ENCODE measurements around the gene TDP1.

TDP1 gene

DNA sequence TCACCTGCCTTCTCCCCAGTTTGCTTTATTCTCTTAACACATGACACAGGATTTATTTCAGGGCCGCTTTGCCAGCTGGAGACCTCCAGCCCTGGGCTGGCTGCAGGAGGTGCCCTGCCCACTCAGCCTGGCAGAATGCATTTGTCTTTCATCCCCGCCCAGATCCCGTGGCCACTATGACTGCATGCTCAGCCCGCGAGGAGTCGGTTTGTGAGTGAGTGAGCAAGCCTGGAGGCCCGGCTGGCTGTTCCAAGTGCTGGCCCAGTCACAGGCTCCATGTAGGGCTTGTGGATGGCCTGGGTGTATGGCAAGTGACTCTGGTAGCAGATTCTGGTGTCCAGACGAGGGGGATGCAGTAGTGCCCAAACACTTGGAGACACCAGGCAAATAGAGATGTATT is 2.1 kb downstream of the TDP1 start:
- no peak for ATAC-seq
- TF ChIP-seq ZC3H10 (CRISPR knock-in tag; IDR thresholded peaks at IDR 0.05) (no peak), BACH2 (CRISPR knock-in tag; IDR thresholded peaks at IDR 0.05; ENCODE audit: borderline replicate concordance) (no peak), SNAI2 (CRISPR knock-in tag; IDR thresholded peaks at IDR 0.05) (no peak), ZFP30 (CRISPR knock-in tag; IDR thresholded peaks at IDR 0.05) (no peak), ZNF70 (CRISPR knock-in tag; IDR thresholded peaks at IDR 0.05) (no peak)
- TF ChIP-seq, protein P1, sequence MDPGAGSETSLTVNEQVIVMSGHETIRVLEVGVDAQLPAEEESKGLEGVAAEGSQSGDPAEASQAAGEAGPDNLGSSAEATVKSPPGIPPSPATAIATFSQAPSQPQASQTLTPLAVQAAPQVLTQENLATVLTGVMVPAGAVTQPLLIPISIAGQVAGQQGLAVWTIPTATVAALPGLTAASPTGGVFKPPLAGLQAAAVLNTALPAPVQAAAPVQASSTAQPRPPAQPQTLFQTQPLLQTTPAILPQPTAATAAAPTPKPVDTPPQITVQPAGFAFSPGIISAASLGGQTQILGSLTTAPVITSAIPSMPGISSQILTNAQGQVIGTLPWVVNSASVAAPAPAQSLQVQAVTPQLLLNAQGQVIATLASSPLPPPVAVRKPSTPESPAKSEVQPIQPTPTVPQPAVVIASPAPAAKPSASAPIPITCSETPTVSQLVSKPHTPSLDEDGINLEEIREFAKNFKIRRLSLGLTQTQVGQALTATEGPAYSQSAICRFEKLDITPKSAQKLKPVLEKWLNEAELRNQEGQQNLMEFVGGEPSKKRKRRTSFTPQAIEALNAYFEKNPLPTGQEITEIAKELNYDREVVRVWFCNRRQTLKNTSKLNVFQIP (CRISPR knock-in tag; IDR thresholded peaks at IDR 0.05; ENCODE audit: borderline replicate concordance, low read depth): no peak

DNA sequence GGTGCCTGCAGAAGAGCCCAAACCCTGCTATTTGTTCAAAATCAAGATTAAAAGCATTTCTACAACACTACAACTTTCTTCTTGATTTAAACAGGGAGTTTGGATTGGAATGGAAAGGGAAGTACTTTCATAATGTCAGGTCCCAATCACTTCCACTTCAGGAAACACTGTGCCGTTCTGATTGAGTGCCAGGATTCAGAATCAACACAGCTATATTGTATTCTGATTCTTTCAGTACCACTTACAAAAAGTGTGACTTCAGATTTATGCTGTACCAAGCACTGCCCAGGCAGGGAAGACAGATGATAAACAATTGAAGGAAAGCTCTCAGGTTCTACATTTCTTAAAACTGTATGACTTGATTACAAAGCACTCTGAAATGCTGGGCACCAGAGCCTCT is 3.2 kb downstream of the TDP1 start:
- no peak for ATAC-seq
- no peak for TF ChIP-seq GLIS3 (CRISPR knock-in tag; IDR thresholded peaks at IDR 0.05)
- TF ChIP-seq, protein P1 (CRISPR knock-in tag; IDR thresholded peaks at IDR 0.05; ENCODE audit: borderline replicate concordance, low read depth): no peak
- TF ChIP-seq PPARA (CRISPR knock-in tag; IDR thresholded peaks at IDR 0.05; ENCODE audit: borderline replicate concordance): no peak
- TF ChIP-seq ZFP30 (CRISPR knock-in tag; IDR thresholded peaks at IDR 0.05): no peak
- no peak for TF ChIP-seq ZNF70 (CRISPR knock-in tag; IDR thresholded peaks at IDR 0.05)
- no peak for TF ChIP-seq RARB (CRISPR knock-in tag; IDR thresholded peaks at IDR 0.05)
- no peak for TF ChIP-seq SNAI2 (CRISPR knock-in tag; IDR thresholded peaks at IDR 0.05)
- TF ChIP-seq, protein P2, sequence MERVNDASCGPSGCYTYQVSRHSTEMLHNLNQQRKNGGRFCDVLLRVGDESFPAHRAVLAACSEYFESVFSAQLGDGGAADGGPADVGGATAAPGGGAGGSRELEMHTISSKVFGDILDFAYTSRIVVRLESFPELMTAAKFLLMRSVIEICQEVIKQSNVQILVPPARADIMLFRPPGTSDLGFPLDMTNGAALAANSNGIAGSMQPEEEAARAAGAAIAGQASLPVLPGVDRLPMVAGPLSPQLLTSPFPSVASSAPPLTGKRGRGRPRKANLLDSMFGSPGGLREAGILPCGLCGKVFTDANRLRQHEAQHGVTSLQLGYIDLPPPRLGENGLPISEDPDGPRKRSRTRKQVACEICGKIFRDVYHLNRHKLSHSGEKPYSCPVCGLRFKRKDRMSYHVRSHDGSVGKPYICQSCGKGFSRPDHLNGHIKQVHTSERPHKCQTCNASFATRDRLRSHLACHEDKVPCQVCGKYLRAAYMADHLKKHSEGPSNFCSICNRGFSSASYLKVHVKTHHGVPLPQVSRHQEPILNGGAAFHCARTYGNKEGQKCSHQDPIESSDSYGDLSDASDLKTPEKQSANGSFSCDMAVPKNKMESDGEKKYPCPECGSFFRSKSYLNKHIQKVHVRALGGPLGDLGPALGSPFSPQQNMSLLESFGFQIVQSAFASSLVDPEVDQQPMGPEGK (CRISPR knock-in tag; IDR thresholded peaks at IDR 0.05; ENCODE audit: borderline replicate concordance): no peak
- no peak for TF ChIP-seq ESRRG (CRISPR knock-in tag; IDR thresholded peaks at IDR 0.05)
- TF ChIP-seq CSRNP3 (CRISPR knock-in tag; IDR thresholded peaks at IDR 0.05): no peak
- no peak for TF ChIP-seq ARNTL (CRISPR knock-in tag; IDR thresholded peaks at IDR 0.05; ENCODE audit: borderline replicate concordance, low read depth)
- no peak for TF ChIP-seq ISL1 (CRISPR knock-in tag; IDR thresholded peaks at IDR 0.05)
- no peak for TF ChIP-seq ZC3H10 (CRISPR knock-in tag; IDR thresholded peaks at IDR 0.05)
- no peak for TF ChIP-seq ZFP3 (CRISPR knock-in tag; IDR thresholded peaks at IDR 0.05)
- TF ChIP-seq OSR1 (CRISPR knock-in tag; IDR thresholded peaks at IDR 0.05): no peak
- no peak for TF ChIP-seq TOX (CRISPR knock-in tag; IDR thresholded peaks at IDR 0.05; ENCODE audit: borderline replicate concordance)
- no peak for TF ChIP-seq TCF4 (CRISPR knock-in tag; IDR thresholded peaks at IDR 0.05; ENCODE audit: borderline replicate concordance)
- no peak for TF ChIP-seq CREB5 (CRISPR knock-in tag; IDR thresholded peaks at IDR 0.05; ENCODE audit: low read depth)

DNA sequence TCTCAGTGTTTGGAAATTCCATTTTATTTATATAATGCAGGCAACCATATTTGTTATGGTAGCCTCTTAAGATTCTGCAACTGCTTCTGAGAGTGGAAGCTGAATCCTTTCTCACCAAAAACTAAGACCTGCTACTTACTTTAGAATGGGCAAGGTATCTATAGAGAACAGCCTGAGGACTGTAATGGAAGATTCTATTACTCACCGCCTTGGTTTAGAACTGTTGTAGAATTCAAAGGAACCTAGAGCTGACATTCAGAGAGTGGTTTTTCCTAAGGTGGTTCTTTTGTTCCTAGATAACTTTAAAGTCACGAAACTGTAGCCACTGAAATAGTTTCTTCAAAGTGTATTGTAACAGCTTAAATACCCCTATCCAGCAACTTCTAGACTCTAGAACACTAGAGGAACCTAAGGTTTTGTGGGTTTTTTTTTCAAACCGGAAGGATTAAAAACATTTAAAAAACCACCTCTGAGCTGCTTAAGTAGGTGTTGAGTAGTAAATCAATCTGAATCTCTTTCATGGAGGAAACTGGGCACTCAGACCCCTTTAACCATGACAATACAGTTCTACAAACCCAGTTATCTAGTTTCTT is 4.2 kb downstream of the TDP1 start:
- TF ChIP-seq ISL1 (CRISPR knock-in tag; IDR thresholded peaks at IDR 0.05) (no peak), ARNTL (CRISPR knock-in tag; IDR thresholded peaks at IDR 0.05; ENCODE audit: borderline replicate concordance, low read depth) (no peak), ZNF8 (CRISPR knock-in tag; IDR thresholded peaks at IDR 0.05) (no peak), TSHZ2 (CRISPR knock-in tag; IDR thresholded peaks at IDR 0.05) (no peak), CSDC2 (CRISPR knock-in tag; IDR thresholded peaks at IDR 0.05) (no peak), ESRRG (CRISPR knock-in tag; IDR thresholded peaks at IDR 0.05) (no peak), TCF4 (CRISPR knock-in tag; IDR thresholded peaks at IDR 0.05; ENCODE audit: borderline replicate concordance) (no peak), ZNF70 (CRISPR knock-in tag; IDR thresholded peaks at IDR 0.05) (no peak), PPARA (CRISPR knock-in tag; IDR thresholded peaks at IDR 0.05; ENCODE audit: borderline replicate concordance) (no peak), CREB5 (CRISPR knock-in tag; IDR thresholded peaks at IDR 0.05; ENCODE audit: low read depth) (no peak), ZFP30 (CRISPR knock-in tag; IDR thresholded peaks at IDR 0.05) (no peak), ZC3H10 (CRISPR knock-in tag; IDR thresholded peaks at IDR 0.05) (no peak), OSR1 (CRISPR knock-in tag; IDR thresholded peaks at IDR 0.05) (no peak), ZNF565 (CRISPR knock-in tag; conservative IDR thresholded peaks at IDR 0.05; ENCODE audit: low read depth) (no peak), CSRNP3 (CRISPR knock-in tag; IDR thresholded peaks at IDR 0.05) (no peak)
- ATAC-seq: no peak
